Stimulated activated CD8-positive, alpha-beta memory T cell treated with anti-CD3 and anti-CD28 coated beads, Interleukin-4, amount 100 ng/mL, for 1 hour (primary cell): ENCODE results near the gene EID1.

Source experiments
- DNase-seq, 2 donors: peaks; one replicate each; pipeline ENCODE4 v3.0.0-alpha.2; 2020; ENCODE audit warnings: low read depth in 2 of 2, low spot score in 1 of 2

The EID1 gene

GRCh38 chr15:48868536-48868935, 9.4 kb upstream of the EID1 start:
- no peak for DNase-seq

DNA sequence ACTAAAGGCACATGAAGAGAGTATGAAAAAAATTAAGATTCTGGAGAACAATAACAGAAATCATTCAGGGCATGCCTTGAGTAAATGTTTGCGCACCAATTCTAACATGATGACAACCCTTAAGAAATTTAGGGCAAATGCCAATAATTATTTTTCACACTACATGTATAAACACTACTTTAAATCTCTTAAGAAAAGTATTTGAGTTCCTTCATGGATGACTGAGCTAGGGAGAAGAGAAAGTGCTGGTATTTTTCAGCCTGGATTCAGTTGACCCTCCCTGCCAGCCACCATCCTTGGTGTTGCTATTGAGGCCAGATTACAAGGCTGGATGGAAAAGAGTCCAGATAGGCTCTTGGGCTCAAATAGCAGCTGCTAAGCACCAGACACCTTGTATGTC, 8.0 kb upstream of the EID1 start:
- no peak for DNase-seq

- no peak for DNase-seq
Observed at GRCh38 chr15:48871542-48871941, 6.4 kb upstream of the EID1 start.

- DNase-seq, result no peak
Observed at GRCh38 chr15:48872632-48873031, 5.3 kb upstream of the EID1 start.

DNA sequence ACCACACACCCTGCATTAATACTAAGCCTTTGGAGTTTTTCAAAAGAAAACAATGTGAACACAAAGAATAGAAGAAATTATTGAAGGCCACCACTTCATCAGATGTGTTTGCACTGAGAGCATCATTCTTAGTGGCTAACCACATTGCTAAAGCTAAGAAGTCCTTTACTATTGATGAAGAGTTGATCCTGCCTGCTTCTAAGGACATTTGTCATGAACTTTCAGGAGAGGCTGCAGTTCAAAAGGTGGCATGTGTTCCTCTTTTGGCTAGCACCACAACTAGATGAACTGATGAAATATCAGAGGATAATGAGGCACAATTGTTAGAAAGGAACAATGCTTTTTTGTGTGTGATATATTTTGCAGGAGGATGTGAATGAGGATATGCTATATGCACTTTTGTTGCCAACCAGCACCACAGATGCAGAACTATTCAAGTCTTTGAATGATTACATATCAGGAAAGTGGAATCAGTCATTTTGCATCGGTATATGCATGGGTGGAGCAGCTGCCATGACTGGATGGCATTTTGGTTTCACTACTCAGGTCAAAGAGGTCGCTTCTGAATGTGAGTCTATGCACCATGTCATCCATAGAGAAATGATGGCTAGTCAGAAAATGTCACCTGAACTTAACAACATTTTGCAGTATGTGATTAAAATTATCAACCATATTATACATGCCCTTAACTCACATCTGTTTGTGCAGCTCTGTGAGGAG, 2.5 kb upstream of the EID1 start:
- no peak for DNase-seq

DNA sequence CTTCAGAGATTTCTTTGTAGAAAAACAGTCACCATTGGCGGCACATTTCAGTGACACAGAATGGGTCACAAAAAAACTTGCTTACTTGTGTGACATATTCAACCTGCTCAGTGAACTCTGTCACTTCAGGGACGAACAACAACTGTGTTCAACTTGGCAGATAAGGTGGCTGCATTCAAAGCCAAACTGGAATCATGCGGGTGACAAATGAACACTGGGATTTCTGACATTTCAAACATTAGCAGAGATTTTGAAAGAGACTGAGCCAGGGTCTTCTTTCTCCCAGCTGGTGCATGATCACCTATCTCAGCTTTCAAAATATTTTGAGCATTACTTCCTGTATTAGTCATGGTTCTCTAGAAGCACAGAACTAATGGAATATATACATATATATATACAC, 1.9 kb upstream of the EID1 start:
- DNase-seq, result no peak

- no peak for DNase-seq
Observed at GRCh38 chr15:48880070-48880634, 2.2 kb downstream of the EID1 start.

- DNase-seq, result no peak
Observed at GRCh38 chr15:48883699-48884098, 5.8 kb downstream of the EID1 start.

DNA sequence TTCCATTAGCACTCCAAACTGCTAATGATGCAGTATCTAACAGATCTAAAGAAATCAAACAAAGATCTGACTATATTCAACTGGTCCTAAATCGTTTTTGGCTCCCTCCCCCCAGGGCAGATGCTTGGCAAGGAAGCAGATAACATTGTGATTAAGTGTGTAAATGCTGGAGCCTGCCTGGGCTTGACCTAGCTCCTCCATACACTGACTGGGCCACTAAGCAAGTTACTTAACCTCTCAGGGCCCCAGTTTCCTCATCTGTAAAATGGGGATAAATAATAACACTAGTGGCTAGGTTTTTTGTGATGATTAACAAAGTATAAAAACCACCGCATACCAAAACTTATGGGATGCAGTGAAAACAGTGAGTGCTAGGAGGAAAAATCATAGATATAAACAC, 9.2 kb downstream of the EID1 start:
- DNase-seq, result no peak

DNA sequence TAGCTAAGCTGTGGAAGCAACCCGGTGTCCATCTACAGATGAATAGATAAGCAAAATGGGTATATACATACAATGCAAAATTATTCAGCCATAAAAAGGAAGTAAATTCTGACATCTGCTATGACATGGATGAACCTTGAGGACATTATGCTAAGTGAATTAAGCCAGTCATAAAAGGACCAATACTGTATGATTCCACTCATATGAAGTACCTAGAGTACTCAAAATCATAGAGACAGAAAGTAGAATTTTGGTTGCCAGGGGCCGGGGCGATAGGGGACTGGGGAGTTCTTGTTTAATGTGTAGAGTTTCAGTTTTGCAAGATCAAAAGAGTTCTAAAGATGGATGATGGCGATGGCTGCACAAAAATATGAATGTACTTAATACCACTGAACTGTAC, 10.3 kb downstream of the EID1 start:
- DNase-seq, result no peak

- no peak for DNase-seq
Observed at GRCh38 chr15:48888836-48889235, 10.9 kb downstream of the EID1 start.

- DNase-seq, result no peak
Observed at GRCh38 chr15:48889925-48890324, 12.0 kb downstream of the EID1 start.

- DNase-seq, result no peak
Observed at GRCh38 chr15:48890375-48890972, 12.5 kb downstream of the EID1 start.

GRCh38 chr15:48891232-48891765, 13.4 kb downstream of the EID1 start:
- no peak for DNase-seq

DNA sequence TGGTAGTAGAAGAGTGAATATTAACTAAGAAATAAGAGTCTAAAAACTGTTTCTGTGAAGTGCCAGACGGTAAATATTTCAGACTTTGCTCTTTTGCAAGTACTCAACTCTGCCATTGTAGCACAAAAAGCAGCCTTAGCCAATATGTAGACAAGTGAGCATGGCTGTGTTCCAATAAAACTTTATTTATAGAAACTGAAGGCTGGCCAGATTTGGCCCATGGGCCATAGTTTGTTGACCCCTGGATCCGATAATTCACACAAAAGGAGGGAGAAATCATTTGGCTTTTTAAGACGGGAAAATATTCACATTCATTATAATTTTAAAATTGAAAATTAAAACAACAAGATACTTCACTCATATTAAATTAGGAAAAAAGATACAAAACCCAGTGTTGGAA, 15.4 kb downstream of the EID1 start:
- DNase-seq, result no peak

- DNase-seq, result no peak
Observed at GRCh38 chr15:48896869-48897814, 19.2 kb downstream of the EID1 start.

DNA sequence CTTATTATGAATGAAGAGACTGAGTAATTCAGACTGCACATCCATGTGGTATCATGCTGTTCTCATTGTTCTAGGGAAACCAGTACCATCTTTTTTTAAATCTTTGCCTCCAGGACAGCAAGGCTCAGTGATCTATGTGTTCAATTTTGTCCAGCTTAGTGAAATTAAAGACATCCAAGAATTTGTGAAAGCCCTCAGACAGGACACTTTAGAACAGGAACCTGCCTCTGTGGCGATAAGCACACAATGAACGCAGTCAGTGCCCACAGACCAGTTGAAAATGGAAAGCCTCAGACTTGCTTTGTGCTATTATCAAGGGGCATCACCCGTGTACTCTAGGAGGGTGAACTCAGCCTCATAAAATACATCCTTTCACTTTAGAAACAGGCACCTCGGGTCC, 20.1 kb downstream of the EID1 start:
- DNase-seq, result no peak

- DNase-seq, result no peak
Observed at GRCh38 chr15:48898446-48898845, 20.5 kb downstream of the EID1 start.

DNA sequence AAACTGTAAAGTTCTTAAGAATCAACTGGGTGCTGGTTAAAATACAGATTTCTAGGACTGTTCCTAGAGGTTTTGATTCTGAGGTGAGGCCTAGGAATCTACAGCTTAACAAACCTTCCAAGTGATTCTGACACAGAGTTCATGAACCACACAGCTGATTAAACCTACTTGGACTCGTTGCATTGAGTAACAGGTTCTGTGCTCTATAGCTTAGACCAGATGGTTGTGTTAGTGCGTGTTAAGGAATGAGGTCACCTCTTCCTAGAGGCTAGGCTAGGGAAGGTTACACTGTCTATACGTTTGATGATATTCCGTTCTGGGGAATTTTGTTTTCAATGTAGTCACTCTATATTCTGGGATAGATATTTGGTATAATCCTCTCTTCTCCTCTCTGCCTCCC, 21.9 kb downstream of the EID1 start:
- no peak for DNase-seq

DNA sequence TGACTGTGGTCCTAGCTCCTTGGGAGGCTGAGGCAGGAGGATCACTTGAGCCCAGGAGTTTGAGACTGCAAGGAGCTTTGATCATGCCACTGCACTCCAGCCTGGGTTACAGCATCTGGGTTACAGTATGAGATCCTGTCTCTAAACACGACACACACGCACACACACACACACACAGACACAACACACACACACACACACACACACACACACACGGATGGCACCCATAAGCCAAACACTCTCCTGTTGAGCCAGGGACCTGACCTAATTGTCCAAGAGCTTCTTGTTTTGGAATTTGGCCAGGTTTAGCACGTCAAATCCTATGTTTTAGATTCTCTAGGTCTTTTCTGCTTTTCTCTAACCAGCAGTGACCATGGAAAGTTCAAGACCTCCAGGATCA, 26.8 kb downstream of the EID1 start:
- DNase-seq, result no peak

DNA sequence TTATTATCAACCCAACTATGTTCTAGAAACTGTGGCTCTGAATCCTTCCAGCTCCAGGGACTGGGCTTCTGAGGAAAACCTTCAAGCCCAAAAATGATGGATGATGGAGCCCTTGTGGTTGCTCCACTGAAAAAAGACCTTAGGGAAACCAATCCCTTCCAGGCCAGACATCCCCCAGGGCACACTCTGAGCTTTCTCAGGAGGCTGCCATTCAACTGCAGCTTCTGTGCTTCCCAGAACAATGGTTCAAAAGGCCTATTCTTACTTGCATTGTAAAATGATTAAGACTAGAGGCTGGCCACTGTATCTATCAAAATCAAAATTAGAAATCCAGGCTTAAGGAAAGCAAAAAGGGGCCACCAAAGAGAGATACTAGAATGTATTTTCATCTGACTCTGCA, 27.3 kb downstream of the EID1 start:
- DNase-seq, result no peak
